ENCODE results near the gene KDM2A.

GRCh38 chr11:67105964-67106363, 13.1 kb upstream of the KDM2A start:
- TF ChIP-seq CTCF (IDR thresholded peaks at IDR 0.05), result no peak
- TF ChIP-seq POLR2A (IDR thresholded peaks at IDR 0.05), result no peak
- TF ChIP-seq EP300 (IDR thresholded peaks at IDR 0.05; ENCODE audit: low read depth), result no peak

All from transverse colon (tissue), 3 donors.